ENCODE measurements around the gene ERCC1.
"Not testable (repeated sequence)": the region's sequence is repeated elsewhere in the genome, so short reads cannot be mapped to it uniquely, and the experiment has no call there.

The ERCC1 gene

DNA sequence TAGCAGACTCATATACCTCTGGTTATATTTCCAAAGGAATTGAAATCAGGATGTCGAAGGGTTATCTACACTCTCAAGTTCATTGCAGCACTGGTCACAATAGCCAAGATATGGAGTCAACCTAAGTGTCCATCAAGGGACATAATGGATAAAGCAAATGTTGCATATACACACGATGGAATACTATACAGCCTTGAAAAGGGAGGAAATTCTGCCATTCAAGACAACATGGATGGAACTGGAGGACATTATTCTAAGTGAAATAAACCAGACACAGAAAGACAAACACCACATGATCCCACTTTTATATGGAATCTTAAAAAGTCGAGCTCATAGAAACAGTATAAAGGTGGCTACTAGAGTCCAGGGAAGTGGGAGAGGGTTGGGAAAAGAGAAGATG lies 13.6 kb upstream of the ERCC1 start:
- Histone ChIP-seq H3K4me1 (peaks cover 34% of the 10 kb centered on the region), H3K9ac (no peak overlapping the region), H3K9me3 (no peaks in the 10 kb centered on the region), H3K36me3 (no peaks in the 10 kb centered on the region), H3K4me3 (no peak overlapping the region), H3K27me3 (no peaks in the 10 kb centered on the region), H3K4me2 (no peak overlapping the region), H3K27ac (no peak overlapping the region), H4K20me1 (no peaks in the 10 kb centered on the region)
- TF ChIP-seq Cebpa-rat (IDR thresholded peaks at IDR 0.05): no peak

DNA sequence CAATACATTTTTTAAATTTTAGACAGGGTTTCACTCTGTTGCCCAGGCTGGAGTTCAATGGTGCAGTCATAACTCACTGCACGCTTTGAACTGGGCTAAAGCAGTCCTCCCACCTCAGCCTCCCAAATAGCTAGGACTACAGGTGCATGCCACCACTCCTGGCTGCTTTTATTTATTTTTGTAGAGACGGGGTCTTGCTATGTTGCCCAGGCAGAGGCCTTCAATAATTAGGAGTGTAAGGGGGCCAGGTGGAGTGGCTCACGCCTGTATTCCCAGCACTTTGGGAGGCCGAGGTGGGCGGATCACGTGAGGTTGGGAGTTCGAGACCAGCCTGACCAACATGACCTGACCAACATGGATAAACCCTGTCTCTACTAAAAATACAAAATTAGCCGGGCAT lies 8.8 kb upstream of the ERCC1 start:
- H3K4me2 ChIP-seq, H3K27ac ChIP-seq, H3K27me3 ChIP-seq, H3K9ac ChIP-seq, H3K4me3 ChIP-seq, H3K9me3 ChIP-seq, H3K36me3 ChIP-seq, H4K20me1 ChIP-seq: not testable (repeated sequence)
- peaks cover 14% of the 10 kb centered on the region for H3K4me1 ChIP-seq

DNA sequence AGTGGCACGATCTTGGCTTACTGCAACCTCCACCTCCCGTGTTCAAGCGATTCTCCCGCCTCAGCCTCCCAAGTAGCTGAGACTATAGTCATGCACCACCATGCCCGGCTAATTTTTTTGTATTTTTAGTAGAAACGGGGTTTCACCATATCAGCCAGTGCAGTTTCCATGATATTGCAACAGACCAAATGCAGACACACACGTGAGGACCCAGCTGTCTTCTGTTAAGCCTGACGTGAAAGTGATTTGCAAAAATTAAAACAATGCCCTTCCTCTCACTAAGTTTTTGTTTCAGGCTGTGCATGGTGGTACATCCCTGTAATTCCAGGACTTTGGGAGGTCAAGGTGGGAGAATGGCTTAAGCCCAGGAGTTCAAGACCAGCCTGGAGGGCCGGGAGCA lies 7.3 kb upstream of the ERCC1 start:
- not testable (repeated sequence) for H3K36me3 ChIP-seq, H3K4me2 ChIP-seq, H3K27me3 ChIP-seq, H3K27ac ChIP-seq, H4K20me1 ChIP-seq, H3K9ac ChIP-seq, H3K9me3 ChIP-seq, H3K4me3 ChIP-seq
- H3K4me1 ChIP-seq: peaks cover 20% of the 10 kb centered on the region

DNA sequence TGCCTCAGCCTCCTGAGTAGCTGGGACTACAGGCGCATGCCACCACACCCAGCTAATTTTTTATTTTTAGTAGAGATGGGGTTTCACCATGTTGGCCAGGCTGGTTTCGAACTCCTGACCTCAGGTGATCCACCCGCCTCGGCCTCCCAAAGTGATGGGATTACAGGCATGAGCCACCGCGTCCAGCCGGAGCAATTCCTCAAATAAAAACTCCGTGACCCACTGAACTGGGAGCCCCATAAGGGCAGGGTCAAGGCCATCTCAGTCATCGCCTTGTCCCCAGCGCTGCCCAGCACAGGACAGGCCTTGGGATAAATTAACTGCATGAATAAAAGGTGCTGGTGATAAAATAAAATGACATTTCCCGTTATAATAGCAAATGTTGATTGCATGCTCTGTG lies 6.2 kb upstream of the ERCC1 start:
- not testable (repeated sequence) for H3K27me3 ChIP-seq, H3K9ac ChIP-seq, H3K36me3 ChIP-seq, H3K4me3 ChIP-seq, H3K4me2 ChIP-seq, H4K20me1 ChIP-seq, H3K27ac ChIP-seq, H3K9me3 ChIP-seq
- peaks cover 26% of the 10 kb centered on the region for H3K4me1 ChIP-seq

DNA sequence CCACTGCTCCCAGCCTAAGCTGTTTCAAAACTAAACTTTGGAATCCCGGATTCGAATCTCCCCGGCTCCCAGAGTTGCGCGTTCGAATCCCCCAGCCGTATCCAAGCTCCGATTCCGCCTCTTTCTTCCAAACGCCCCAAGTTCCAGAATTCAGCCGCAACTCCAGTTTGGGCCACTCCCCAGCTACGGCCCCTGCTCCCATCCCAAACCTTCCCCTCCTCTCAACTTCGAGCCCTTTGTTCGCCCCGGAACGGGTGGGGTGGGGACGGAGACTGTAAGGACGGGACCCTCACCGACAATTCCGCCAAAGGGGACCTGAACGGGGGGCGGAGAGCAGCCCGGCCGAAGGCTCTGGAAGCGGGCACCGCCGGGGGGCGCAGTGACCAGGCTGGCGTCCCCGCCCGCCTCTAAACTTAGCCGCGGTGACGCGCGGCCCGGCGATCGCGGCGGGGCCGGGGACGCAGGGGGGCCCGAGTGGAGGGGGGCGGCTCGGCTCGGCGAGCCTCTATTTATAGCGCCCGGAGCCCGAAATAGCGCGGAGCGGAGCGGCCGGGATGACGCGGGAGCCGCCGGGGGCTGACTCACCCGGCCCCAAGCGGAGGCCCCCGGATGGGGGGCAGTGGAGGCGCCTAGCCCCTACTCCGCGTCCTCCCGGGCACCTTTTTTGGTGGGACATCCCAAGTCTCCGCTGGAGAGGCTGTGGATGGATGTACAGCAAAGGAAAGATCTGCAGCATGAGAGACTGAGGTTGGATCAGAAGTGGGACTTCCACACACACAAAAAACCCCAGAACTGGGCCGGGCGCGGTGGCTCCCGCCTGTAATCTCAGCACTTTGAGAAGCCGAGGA lies 4.9 kb upstream of the ERCC1 start:
- peaks cover 3% of the 10 kb centered on the region; the same call in 1 of the 2 replicates for H3K27me3 ChIP-seq
- H3K9me3 ChIP-seq: no peaks in the 10 kb centered on the region
- H3K27ac ChIP-seq: peak overlapping the region; percentile 69
- TF ChIP-seq Cebpa-rat (IDR thresholded peaks at IDR 0.05): no peak
- peak overlapping the region; percentile 85 for H3K4me2 ChIP-seq
- H3K9ac ChIP-seq: peak overlapping the region; percentile 69
- no peaks in the 10 kb centered on the region for H4K20me1 ChIP-seq
- peak overlapping the region; percentile 69 for H3K4me3 ChIP-seq
- H3K4me1 ChIP-seq: peaks cover 38% of the 10 kb centered on the region
- no peaks in the 10 kb centered on the region for H3K36me3 ChIP-seq

DNA sequence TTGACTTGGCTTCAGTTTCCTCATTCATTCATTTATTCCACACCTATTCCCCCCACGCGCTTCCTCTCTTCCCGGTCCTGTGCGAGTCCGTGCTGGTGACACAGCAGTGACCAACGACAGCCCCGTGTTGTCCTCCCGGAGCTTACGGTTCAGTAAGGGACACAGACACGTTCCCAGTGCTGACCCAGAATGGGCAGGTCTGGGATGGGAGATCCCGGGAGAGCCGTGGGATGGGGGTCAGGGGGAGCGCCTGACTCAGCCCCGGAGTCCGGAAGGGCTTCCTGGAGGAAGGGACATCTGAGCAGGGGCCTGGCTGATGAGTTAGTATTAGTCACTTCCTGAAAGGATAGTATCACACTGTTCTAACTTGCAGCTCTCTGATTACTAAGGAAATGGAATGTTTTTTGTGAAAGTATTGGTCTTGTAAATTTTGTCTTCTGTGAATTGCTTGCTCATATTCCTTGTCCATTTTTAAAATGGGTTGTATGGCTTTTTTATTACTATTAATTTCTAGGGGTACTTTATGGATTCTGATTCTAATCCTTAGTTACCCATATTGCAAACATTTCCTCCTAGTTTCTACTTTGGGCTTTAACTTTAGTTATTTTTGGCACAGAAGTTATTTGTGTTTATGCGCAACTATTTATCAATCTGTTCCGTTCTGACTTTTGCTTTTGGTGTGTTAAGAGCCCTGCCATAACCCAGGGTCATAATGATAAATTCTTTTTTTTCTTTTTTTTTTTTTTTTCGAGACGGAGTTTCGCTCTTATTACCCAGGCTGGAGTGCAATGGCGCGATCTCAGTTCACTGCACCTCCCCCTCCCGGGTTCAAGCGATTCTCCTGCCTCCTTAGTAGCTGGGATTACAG lies 708 bp upstream of the ERCC1 start:
- TF ChIP-seq Cebpa-rat (IDR thresholded peaks at IDR 0.05): no peak
- Histone ChIP-seq H3K36me3 (peaks cover 14% of the 10 kb centered on the region), H3K4me1 (peaks cover 77% of the 10 kb centered on the region)

DNA sequence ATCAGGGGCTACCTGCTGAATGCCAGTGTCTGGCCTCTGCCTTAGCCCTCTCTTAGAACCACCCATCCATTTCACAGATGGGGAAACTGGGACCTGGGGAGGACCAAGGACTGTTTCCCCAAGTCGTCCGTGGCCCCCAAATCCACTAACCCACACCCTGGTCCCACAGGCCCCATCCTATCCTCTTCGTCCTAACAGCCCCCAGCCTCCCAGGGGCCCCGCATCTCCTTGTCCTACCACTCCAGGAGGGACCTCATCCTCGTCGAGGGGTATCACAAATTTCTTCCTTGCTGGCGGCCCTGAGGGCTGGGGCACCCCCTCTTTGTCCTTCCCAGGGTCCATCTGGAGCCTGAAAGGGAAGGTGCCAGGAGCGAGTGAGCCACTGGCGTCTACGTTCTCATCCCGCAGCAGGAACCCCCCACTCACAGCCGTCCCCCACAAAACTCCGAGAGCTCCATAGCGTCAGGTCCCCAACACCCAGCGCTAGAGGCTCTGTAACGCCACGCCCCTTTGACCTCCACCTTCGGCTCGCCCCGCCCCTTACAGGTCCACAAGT lies 606 bp downstream of the ERCC1 start:
- peak overlapping the region; percentile 86 for H3K9ac ChIP-seq
- peak overlapping the region; percentile 94 for H3K27ac ChIP-seq
- H3K4me1 ChIP-seq: peaks cover 80% of the 10 kb centered on the region
- H3K4me3 ChIP-seq: peak overlapping the region; percentile 76
- TF ChIP-seq Cebpa-rat (IDR thresholded peaks at IDR 0.05): no peak
- peak overlapping the region; percentile 97 for H3K4me2 ChIP-seq
- H3K9me3 ChIP-seq: no peaks in the 10 kb centered on the region
- H3K36me3 ChIP-seq: peaks cover 14% of the 10 kb centered on the region
- H3K27me3 ChIP-seq: no peaks in the 10 kb centered on the region; the same call in 1 of the 2 replicates
- H4K20me1 ChIP-seq: peaks cover 16% of the 10 kb centered on the region

More for the DNA sequence above, 708 bp upstream of the ERCC1 start:
- Histone ChIP-seq H3K9me3 (no peaks in the 10 kb centered on the region), H3K9ac (peak overlapping the region; percentile 86), H3K27ac (peak overlapping the region; percentile 94), H4K20me1 (0 out of 2 replicates have a peak, but pooled peaks cover 10% of the 10 kb centered on the region), H3K27me3 (peaks cover 3% of the 10 kb centered on the region; the same call in 1 of the 2 replicates), H3K4me2 (peak overlapping the region; percentile 97), H3K4me3 (peak overlapping the region; percentile 76)

DNA sequence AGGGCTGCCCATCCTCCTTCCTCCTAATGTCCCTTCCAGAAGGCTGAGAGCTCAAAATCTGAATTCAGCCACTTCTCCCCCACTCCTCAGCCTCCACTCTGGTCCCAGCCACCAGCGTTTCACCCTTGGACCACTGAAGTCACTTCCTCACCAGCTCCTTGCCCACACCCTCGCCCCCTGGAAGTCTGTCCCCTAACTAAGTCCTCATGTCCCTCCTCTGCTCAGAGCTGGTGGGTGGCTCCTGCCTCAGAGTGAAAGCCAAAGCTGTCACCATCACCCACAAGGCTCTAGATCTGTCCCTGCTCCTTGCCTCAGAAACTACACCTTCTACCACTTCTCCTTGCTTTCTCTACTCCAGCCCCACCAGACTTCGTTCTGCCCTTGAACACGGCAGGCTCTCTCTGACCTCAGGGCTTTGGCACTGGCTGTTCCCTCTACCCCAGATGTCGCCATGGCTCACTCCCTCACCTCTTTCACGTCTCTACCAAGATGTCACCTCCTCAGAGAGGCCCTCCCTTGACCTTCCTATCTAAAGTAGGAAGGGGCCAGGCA lies 1.7 kb downstream of the ERCC1 start:
- Histone ChIP-seq H4K20me1 (peaks cover 16% of the 10 kb centered on the region), H3K4me2 (peak overlapping the region; percentile 97), H3K27me3 (no peaks in the 10 kb centered on the region), H3K4me3 (peak overlapping the region; percentile 76; the same call in 1 of the 2 replicates), H3K9me3 (no peaks in the 10 kb centered on the region), H3K27ac (peak overlapping the region; percentile 94), H3K36me3 (peaks cover 25% of the 10 kb centered on the region), H3K9ac (0 out of 2 replicates have a peak overlapping the region, but pooled peaks have one; percentile 17), H3K4me1 (peaks cover 81% of the 10 kb centered on the region)
- TF ChIP-seq Cebpa-rat (IDR thresholded peaks at IDR 0.05): no peak

DNA sequence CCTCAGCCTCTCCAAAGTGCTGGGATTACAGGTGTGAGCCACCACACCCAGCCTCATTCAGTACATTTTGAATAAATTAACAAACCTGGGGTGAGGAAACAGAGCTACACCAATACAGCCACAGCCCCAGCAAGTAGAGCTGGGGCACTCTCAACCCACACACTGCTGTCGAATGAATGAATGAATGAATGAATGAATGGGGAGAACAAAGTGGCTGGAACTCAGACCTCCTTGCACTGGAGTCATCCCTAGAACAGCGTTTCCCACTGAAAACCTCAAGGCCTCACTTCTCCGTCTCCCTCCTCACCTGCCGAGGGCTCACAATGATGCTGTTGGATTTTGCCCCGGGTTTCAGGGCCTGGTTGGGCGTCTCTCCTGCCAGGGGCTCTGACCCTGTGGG lies 2.8 kb downstream of the ERCC1 start:
- Histone ChIP-seq H3K27me3 (no peaks in the 10 kb centered on the region), H3K9ac (peak overlapping the region; percentile 65; the same call in 1 of the 2 replicates), H3K4me1 (peaks cover 93% of the 10 kb centered on the region), H3K9me3 (no peaks in the 10 kb centered on the region), H3K27ac (peak overlapping the region; percentile 86), H4K20me1 (peaks cover 16% of the 10 kb centered on the region), H3K36me3 (peaks cover 36% of the 10 kb centered on the region), H3K4me2 (peak overlapping the region; percentile 93), H3K4me3 (no peak overlapping the region)
- TF ChIP-seq Cebpa-rat (IDR thresholded peaks at IDR 0.05): no peak

All from BLaER1 (cell line).